ENCODE measurements around the gene USP6NL.

USP6NL gene

DNA sequence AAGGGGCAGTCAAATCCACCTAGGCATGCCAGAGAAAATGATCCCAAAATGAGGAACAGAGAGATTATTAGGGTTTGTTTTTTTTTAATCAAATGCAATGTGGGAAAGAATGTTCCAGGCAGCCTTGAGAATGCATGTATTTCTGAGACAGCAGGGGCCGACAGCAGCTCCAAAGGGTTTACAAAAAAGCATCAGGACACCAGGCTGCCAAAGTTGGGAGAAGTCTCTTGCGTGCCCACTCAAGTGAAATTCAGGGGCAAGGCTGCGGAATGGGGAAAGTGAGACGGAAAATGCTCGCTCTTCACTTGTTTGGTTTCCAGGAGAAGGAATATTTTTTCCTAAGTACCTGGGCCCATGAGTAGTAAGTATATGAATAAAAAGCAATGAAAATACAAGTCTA is 101.2 kb downstream of the USP6NL start:
- Histone ChIP-seq H3K36me3 (ENCODE audit: insufficient read depth, low read length) (peaks cover 3% of the 10 kb centered on the region; the same call in 1 of the 2 replicates), H3K79me2 (ENCODE audit: insufficient read depth, low read length) (no peaks in the 10 kb centered on the region), H2AFZ (ENCODE audit: low read depth, low read length) (no peak overlapping the region), H3K4me2 (ENCODE audit: insufficient read depth, low read length) (no peak overlapping the region), H4K20me1 (ENCODE audit: insufficient read depth, low read length) (no peaks in the 10 kb centered on the region), H3K4me1 (ENCODE audit: insufficient read depth, low read length) (no peaks in the 10 kb centered on the region), H3K9me3 (ENCODE audit: insufficient read depth, low read length, severe bottlenecking) (no peaks in the 10 kb centered on the region), H3K27ac (ENCODE audit: low read length) (no peak overlapping the region), H3K4me3 (ENCODE audit: low read depth in 1 of 2, low read length in 2 of 2) (no peak overlapping the region), H3K9ac (ENCODE audit: low read depth, low read length) (no peak overlapping the region), H3K27me3 (ENCODE audit: insufficient read depth, low read length, poor library complexity) (no peaks in the 10 kb centered on the region)
- DNase-seq: no peak
- no peak for ATAC-seq (ENCODE audit: insufficient read depth, low read depth)
- no peak for TF ChIP-seq EZH2 (IDR thresholded peaks at IDR 0.05; ENCODE audit: borderline replicate concordance, low read depth, low read length, severe bottlenecking)
- no peak for TF ChIP-seq CTCF (IDR thresholded peaks at IDR 0.05; ENCODE audit: borderline replicate concordance, extremely low read depth, low read length, poor library complexity, severe bottlenecking)

DNA sequence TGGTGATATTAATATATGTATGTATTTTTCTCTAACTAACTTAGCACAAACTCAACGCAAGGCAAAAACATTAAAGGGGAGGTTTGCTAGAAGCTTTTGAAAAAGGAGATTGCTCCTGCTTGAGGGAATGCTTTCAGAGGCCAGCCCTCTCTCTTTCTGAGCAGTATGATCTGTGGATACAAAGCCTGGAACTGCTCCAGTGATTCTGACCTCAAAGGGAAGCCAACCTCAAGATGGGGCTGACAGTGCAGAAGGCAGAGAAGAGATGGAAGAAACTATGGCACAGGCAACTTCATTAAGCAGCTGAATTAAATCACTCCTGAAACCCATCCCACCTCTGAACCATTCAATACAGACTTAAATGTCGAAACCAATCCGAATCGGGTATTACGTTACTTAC is 102.4 kb downstream of the USP6NL start:
- Histone ChIP-seq H3K27ac (ENCODE audit: low read length) (no peak overlapping the region), H3K36me3 (ENCODE audit: insufficient read depth, low read length) (peaks cover 7% of the 10 kb centered on the region; the same call in 1 of the 2 replicates), H3K4me1 (ENCODE audit: insufficient read depth, low read length) (no peaks in the 10 kb centered on the region), H4K20me1 (ENCODE audit: insufficient read depth, low read length) (no peaks in the 10 kb centered on the region), H3K27me3 (ENCODE audit: insufficient read depth, low read length, poor library complexity) (no peaks in the 10 kb centered on the region), H3K4me3 (ENCODE audit: low read depth in 1 of 2, low read length in 2 of 2) (no peak overlapping the region), H2AFZ (ENCODE audit: low read depth, low read length) (no peak overlapping the region), H3K9ac (ENCODE audit: low read depth, low read length) (no peak overlapping the region), H3K9me3 (ENCODE audit: insufficient read depth, low read length, severe bottlenecking) (no peaks in the 10 kb centered on the region), H3K4me2 (ENCODE audit: insufficient read depth, low read length) (no peak overlapping the region), H3K79me2 (ENCODE audit: insufficient read depth, low read length) (no peaks in the 10 kb centered on the region)
- DNase-seq (no peak), ATAC-seq (ENCODE audit: insufficient read depth, low read depth) (no peak)
- TF ChIP-seq EZH2 (IDR thresholded peaks at IDR 0.05; ENCODE audit: borderline replicate concordance, low read depth, low read length, severe bottlenecking) (no peak), CTCF (IDR thresholded peaks at IDR 0.05; ENCODE audit: borderline replicate concordance, extremely low read depth, low read length, poor library complexity, severe bottlenecking) (no peak)

- TF ChIP-seq EZH2 (IDR thresholded peaks at IDR 0.05; ENCODE audit: borderline replicate concordance, low read depth, low read length, severe bottlenecking) (no peak), CTCF (IDR thresholded peaks at IDR 0.05; ENCODE audit: borderline replicate concordance, extremely low read depth, low read length, poor library complexity, severe bottlenecking) (no peak)
- H3K9me3 ChIP-seq (ENCODE audit: insufficient read depth, low read length, severe bottlenecking): no peaks in the 10 kb centered on the region
- H3K4me2 ChIP-seq (ENCODE audit: insufficient read depth, low read length): no peak overlapping the region
- H3K27ac ChIP-seq (ENCODE audit: low read length): no peak overlapping the region
- H3K4me3 ChIP-seq (ENCODE audit: low read depth in 1 of 2, low read length in 2 of 2): no peak overlapping the region
- peaks cover 7% of the 10 kb centered on the region; the same call in 1 of the 2 replicates for H3K36me3 ChIP-seq (ENCODE audit: insufficient read depth, low read length)
- no peaks in the 10 kb centered on the region for H3K27me3 ChIP-seq (ENCODE audit: insufficient read depth, low read length, poor library complexity)
- no peaks in the 10 kb centered on the region for H3K79me2 ChIP-seq (ENCODE audit: insufficient read depth, low read length)
- no peak overlapping the region for H3K9ac ChIP-seq (ENCODE audit: low read depth, low read length)
- ATAC-seq (ENCODE audit: insufficient read depth, low read depth) (no peak), DNase-seq (no peak)
- no peaks in the 10 kb centered on the region for H3K4me1 ChIP-seq (ENCODE audit: insufficient read depth, low read length)
- no peaks in the 10 kb centered on the region for H4K20me1 ChIP-seq (ENCODE audit: insufficient read depth, low read length)
- no peak overlapping the region for H2AFZ ChIP-seq (ENCODE audit: low read depth, low read length)
Measured at GRCh38 chr10:11506247-11506789, 105.1 kb downstream of the USP6NL start.

Data from DND-41 (cell line).